ENCODE data around the gene SH3BP2.

SH3BP2 gene, protein sequence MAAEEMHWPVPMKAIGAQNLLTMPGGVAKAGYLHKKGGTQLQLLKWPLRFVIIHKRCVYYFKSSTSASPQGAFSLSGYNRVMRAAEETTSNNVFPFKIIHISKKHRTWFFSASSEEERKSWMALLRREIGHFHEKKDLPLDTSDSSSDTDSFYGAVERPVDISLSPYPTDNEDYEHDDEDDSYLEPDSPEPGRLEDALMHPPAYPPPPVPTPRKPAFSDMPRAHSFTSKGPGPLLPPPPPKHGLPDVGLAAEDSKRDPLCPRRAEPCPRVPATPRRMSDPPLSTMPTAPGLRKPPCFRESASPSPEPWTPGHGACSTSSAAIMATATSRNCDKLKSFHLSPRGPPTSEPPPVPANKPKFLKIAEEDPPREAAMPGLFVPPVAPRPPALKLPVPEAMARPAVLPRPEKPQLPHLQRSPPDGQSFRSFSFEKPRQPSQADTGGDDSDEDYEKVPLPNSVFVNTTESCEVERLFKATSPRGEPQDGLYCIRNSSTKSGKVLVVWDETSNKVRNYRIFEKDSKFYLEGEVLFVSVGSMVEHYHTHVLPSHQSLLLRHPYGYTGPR

DNA sequence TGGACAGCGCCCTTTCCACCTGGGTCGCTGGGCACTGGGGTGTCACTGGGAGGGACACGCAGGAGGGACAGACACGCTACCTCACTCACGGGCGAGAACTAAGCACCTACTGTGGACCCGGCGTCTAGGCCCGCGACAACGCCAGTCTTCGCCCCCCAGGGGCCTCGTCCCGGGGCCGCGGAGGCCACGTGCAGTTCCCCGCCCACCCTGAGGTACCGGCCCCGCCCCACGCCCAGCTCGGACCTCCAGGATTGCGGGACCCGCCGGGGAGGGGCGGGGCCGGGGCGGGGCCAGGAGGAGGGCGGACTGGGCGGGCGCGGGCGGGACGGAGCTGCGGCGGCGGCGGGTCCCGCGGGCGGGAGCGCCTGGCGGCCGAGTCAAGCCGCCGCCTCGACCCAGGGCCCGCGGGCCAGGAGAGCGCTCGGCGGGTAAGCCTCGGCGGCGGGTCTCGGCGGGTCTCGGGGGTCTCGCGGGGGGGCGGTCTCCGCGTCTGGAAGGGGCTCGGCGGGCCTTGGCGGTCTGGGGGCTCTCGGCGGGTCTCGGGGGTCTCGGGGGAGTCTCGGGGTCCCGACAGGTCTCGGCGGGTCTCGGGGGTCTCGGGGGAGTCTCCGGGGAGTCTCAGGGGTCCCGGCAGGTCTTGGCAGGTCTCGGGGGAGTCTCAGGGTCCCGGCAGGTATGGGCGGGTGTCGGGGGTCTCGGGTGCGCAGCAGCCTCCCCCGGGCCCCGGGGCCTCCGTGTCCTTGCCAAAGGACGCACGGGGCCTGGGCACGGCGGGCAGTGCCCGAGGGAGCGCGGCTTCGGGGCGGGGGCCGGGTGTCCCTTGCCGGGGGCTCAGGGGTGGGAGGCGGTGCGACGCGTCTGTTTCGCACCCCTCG lies at the start of gene SH3BP2:
Gene SH3BP2 (plus strand): TSS at position 375 of the 875 bp plus-strand sequence. CDS start 27,533 bp downstream, outside the sequence.
- no peak for DNase-seq

DNA sequence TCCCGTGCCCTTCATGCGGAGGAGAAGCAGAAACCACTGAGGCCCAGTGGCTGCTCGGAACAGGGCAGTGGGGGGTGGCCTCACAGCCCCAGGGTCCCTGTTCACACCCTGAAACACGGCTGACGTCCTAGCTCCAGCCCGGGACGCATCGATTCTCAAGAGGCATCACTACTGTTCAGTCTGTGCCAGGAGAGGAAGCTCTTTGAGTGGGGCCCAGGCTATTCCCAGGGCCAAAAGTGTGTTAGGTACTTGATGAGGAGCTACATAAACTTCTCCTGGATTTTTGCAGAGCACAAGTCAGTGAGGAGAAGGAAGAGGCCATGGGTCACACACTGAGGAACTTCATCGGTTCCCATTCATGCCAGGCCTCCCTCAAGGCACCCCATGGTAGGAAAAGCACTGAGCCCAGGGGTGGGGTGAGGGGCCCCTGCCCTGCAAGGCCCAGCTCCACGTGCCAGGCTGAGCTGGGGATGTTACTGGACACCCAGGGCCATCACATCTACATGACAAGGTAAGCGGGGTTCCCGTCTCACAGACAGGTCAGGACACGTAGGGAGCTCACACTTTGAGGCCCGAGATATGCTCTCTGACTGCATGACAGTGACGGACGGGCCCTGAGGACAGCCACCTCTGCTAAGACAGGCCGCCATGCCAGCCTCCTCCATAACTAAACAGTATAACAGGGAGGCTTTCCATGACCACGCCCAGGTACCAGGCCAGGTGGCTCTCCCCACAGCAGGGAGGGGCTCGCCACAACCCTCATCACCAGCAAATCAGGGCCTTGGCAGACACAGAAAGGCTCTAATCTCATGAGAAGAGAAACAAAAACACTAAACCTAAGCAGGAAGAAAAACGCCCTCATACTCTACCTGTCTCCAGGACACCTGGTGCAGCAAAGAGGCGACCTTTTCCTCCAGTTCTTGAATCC lies 49.1 kb upstream of the SH3BP2 start:
- DNase-seq: peak; percentile 24

DNA sequence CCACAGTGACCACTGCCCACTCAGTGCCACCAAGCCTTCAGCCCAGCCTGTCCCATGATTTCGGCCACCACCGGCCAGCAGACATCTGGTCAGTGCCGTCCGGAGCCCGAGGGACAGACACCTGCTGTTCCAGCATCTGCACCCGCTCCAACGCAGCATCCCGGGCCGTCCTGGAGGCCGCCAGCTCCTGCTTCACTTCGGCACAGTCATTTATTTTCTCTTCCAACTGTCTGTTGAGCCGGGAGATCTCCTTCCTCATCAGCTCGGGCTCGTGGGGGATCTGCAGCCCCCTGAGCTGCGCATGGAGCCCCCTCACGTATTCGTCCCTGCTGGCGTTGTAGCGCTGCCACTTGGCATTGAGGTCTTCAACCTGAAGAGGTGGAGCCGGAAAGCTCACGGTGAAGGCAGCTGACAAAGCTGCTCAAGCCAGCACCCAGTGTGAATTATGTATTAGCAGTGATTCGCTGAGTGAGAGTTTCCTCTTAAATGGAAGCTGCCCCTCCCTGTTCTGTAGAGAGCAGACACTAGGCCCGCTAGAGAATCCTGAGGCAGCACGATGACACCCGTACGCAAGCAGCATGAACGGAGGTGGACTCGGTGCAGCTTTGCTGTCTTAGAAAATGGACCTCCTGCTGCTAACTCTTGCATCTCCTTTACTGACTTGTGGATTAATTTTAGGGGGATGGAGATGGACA lies 48.2 kb upstream of the SH3BP2 start:
- DNase-seq: no peak

DNA sequence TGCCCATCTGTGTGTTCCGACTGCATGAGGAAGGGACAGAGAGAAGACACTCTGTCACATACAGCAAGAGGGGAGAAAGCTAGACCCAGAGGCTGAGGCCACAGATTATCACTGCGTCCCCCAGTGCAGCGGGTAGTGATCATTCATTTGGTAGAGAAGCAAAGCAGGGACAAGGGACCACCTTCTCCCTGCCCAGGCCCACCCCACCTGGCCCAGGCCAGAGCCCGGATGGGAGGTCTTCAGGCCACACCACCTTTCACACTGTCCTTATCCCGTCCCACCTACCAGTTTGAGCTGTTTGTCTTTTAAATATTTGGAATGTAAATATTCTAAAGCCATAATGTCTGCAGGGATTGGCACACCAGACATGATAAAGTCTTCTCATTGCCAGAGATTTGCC lies 47.4 kb upstream of the SH3BP2 start:
- DNase-seq: no peak

DNA sequence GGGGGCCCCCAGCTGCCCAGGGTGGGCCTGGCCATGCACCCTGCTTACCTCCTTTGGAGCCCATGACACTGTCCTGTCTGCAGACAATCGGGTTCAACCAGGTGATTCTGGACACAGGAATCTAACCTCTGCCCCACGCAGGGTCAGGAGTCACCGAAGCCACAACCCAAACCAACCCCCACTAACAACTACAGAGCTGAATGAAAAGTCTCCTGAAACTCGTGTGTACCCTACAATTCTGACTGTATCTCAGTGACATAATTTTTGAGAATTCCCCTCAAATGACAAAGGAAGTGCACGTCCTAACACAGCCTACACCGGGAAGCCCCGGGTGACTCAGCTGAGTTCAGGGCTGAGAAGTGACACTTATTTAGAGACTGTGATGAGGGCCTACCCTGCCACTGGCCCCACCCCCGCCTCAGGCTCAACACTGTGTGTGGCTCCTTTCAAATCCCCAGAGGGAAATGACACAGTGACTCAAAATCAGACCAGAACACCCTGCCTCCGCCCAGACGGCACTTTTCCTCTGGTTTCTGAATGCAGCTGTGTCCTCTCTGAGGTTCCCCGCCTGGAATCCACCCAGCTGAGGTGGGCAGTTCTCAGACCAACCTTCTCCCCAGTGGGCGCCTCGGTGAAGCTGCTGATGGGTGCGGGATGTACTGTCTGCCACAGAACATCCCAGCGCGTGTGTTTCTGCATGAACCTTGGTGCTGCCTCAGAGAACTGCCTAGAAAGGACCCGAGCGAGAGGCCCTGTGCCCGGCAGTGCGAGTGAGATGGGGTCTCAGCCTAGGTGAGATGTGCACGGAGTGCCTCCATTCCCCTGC lies 46.7 kb upstream of the SH3BP2 start:
- no peak for DNase-seq

DNA sequence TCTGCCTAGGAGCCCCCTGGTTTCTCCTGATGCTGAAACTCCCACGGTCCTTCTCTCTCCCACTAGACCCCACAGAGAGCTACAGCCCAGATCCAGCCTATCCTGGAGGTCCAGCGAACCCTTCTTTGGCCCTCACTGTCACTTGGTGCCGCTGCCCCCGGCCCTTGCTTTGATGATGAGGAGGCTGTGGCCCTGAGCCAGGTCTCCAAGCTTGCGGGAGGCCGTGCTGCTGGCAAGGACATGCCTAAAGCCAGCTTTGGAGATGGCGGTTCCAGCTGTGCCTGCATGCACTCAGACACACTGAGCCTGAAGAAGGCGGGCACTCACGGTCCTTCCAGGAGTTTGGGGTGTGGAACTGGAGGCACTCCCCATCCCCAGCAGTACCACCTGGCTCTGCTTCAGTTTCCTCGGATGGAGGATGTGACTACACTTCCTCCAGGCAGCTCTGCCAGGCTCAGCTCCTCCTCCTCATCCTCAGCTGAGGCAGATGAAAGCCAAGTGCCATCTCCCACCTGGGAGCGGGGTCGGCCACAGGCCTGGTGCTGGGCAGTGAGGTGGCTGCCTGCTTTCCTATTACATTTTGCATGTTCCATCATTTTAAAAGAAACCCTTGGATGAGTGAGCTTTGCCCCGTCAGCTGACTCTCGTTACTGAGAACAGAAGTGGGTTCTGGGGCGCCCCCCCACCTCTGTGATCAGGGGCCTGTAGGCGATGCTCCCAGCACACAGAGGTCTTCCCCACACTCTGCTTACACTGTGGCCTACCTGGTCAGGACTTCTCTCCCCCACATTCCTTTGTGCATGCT lies 45.8 kb upstream of the SH3BP2 start:
- DNase-seq: no peak

DNA sequence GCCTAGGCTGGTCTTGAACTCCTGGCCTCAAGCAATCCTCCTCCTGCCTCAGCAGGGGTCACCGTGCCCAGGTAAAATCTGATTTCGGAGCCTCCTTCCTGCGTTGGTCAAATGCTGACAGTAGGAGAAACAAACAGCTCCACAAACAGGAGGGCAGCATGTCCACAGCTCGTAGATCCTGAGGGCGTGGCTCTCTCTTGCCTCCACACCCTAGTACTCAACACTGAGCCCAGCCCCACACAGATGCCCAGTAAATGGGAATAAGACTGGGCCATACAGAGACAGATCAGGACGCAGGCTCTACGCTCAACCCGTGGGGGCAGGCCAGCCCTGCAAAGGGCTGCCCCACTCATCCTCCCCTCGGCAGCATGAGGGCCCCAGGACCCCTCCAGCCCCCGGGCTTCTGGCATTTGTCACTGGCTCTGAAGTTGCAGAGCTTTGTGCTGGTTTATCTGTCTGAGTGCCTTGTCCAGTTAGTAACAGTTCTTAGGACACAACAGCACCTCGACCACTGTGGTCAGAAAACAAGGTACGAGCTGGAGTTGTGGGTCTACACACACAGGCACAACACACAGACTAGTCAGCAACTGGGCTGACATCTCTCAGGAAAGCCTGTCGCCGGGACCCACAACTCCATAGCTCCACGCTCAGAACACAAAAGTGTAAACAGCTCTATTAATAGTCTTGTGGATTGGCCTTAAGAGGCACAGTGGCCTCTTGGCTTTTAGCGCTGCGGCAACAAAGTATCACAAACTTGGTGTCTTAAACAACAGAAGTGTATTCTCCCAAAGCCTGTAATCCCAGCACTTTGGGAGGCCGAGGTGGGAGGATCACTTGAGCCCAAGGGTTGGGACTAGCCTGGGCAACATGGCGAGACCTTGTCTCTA lies 41.9 kb upstream of the SH3BP2 start:
- DNase-seq: no peak

DNA sequence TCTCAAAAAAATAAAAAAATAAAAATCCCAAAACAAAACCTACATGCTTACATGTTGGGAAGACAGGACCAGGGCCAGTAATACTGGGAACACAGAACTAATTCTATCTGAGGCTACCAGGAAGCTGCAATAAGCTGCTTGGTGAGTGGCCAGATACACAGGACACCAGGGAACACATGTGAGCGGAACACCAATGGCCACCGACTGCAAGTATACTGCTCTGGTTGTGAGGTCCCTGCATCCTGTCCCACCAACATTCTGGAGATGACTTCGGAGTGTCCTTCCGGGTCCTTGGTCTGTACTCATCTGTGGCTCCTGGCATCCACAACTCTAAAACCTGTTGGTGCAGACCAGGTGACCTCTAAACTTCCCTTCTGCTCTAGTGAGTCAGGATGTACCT lies 39.4 kb upstream of the SH3BP2 start:
- DNase-seq: no peak

DNA sequence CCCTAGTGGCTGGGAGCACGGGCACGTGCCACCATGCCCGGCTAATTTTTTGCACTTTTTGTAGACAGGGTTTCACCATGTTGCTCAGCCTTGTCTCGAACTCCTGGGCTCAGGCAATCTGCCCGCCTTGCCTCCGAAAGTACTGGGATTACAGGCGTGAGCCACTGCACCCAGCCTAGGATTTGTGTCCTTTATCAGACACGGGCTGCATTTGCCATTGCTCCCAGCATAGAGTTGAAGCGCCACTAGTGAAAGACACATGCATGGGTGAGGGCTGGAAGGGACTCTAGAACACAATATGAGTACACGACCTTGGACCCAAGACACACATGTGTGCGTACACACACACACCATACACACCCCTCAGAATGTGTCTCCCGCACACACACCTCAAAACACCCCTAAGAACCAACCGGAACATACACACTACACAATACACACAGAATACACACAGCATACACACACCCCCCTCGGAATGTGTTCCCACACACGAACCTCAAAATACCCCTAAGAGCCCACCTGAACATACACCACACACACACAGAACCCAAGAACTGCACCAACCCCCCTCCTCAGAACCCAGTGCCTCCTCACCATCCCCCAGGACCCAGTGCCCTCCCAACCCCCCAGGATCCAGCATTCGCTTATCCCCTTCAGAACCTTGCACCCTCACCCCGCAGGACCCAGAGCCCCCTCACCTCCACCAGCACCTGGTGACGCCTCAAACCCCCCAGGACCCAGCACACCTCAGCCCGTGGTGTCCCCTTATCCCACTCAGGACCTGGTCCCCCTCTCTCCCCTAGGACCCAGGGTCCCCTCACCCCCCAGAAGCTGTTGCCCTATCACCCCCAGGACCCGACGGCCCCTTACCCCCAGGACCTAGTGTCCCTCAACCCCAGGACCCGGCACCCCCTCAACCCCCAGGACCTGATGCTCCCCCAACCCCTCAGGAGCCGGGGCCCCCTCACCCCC lies 37.8 kb upstream of the SH3BP2 start:
- no peak for DNase-seq

DNA sequence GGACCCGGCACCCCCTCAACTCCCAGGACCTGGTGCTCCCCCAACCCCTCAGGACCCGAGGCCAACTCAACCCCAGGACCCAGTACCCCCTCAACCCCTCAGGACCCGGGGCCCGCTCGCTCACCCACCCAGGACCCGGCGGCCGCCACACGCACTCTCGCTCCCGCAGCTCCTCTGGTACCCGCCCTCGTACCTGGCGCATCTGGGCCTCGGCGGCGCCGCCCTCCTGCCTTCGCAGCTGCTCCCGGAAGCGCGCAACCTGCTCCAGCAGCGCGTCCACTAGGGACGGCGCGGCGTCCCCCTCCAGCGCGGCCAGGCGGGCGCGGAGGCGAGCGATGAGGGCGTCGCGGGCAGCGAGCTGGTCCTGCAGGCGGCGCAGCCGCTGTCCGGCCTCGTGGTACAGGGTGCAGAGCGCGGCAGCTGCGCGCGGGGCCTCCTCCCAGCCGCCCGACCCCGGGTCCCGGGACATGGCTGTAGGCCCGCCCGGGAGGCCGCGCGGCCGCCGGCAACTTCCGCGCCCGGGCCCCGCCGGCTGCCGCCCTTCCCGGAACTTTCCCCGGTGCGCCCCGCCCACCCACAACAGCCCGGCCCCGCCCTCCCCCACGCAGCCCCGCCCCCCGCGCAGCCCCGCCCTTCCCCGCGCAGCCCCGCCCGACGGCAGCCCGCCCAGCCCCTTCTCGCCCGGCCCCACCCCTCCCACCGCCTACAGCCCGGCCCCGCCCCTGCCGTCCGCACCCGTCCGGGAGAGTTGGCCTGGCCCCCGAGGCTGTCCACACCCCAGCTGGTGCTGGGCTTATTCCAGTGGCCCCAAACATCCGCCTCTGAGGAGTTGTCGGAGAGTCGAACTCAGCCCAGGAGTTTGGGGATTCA lies 36.8 kb upstream of the SH3BP2 start, which contains the start of gene TNIP2:
Gene TNIP2 (minus strand): TSS at position 516 of the 870 bp plus-strand sequence. CDS start 47 bp downstream, at position 469.
- DNase-seq: peak; percentile 77

DNA sequence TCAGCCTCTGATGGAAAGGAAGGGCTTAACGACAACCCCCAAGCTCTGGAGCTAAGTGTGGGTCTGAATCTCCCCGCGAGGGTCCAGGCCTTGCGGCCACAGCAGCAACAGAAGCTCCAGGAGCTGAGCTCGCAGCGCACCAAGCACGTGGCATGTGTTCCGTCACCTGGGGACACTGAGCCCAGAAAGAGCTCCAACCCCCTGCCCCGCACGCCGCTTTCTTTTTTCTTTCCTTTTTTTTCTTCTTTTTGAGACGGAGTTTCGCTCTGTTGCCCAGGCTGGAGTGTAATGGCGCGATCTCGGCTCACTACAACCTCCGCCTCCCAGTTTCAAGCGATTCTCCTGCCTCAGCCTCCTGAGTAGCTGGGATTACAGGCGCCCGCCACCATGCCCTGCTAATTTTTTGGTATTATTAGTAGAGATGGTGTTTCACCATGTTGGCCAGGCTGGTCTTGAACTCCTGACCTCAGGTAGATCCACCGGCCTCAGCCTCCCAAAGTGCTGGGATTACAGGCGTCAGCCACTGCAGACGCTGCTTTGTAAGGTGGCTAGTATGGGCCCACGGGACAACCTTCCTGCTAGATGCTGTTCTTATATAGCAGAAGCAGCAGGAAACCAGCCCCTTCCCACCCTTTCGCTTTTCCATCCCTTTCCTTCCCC lies 36.1 kb upstream of the SH3BP2 start:
- no peak for DNase-seq

DNA sequence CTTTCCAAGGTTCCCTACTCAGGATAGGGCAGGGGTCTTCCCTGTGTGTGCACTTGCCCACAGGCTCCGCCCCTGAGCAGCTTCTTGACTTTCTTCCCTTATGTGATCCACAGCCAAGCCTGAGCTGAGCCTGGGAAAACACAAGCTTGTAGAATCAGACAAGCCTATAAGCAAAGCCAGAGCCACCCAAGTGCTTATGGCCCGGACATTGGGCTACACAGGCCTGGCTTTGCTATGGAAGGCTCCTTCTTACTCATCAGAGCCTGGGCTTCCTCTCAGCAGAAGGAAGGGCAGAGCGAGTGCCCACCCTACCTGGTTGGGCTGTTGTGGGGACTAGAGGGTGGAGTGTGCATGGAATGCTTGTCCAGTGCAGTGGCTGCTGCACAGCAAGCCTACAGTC lies 35.5 kb upstream of the SH3BP2 start:
- no peak for DNase-seq

DNA sequence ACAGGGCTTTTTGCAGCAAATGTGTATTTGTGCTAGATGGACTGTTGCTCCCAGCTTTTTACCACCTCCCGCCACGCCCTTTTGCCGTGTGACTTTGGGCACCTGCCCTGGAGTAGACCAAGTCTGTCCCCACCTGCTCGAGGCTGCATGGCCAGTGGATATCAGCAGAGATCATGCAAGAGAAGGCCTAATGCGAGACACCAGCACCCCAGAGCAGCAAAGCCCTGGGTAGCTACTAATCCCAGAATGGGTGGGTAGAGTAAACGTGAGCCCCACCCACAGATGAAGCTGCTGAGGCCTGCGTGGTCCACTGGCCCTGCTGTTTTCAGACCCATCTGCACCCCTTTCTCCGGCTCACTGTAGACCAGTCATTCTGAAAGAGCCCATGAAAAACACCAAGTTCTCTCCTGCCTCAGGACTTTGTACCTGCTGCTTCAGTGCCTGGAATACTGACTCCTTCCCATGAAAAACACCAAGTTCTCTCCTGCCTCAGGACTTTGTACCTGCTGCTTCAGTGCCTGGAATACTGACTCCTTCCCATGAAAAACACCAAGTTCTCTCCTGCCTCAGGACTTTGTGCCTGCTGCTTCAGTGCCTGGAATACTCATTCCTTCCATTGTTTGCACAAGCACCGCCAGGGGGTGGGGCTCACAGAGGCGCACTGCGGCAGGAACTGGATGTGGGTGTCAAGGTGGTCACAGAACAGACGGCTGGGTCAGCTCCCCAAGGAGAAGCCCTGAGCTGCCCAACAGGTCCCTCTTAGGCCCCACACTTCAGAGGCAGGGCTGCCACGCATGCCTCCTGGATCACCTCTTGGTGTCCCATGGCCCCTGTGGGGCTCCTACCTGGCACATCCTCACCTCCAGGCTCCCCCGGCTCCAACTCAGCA lies 31.6 kb upstream of the SH3BP2 start:
- DNase-seq: peak; percentile 41

DNA sequence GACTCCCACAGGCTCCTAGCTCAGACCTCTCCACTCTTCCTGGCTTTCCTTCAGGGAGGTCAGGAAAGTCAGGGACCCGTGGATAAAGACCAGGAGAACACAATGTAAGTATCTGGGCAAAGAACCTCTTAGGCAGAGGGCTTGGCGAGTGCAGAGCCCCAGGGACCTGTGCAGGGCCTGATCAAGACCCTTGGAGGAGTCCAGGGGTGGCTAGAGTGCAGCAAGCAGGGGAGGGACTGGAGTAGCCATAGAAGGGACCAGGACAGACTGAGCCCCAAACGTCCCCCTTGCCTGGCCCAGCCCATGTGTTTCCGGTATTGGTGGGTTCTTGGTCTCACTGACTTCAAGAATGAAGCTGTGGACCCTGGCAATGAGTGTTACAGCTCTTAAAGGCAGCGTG lies 30.8 kb upstream of the SH3BP2 start:
- DNase-seq: no peak

All from NCI-H510A (cell line).